ENCODE results near the gene CORO1C.
A peak's percentile ranks its signal among the peaks of the same experiment; 100 is the strongest.

DNA sequence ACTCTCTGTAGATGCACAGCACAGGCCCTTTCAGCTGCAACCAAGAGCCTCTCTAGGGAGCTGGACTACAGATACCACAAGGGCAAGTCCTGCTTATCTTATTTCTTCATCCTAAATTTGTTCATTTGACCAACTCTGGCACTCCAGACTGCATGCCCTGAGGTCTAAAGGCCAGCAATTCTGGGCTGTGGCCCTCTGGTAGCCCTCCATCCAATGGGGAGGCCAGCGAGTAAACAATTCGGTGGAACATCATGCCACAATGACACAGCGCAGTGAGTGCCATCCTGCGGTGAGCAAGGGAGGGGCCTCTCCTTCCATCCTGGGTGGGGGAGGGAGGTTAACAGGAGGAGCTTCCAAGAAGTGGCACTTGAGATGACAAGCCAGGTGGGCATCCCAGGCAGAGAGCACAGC, 97.0 kb downstream of the CORO1C start:
- TF ChIP-seq POLR2A (IDR thresholded peaks at IDR 0.05): no peak
- TF ChIP-seq, protein P1, sequence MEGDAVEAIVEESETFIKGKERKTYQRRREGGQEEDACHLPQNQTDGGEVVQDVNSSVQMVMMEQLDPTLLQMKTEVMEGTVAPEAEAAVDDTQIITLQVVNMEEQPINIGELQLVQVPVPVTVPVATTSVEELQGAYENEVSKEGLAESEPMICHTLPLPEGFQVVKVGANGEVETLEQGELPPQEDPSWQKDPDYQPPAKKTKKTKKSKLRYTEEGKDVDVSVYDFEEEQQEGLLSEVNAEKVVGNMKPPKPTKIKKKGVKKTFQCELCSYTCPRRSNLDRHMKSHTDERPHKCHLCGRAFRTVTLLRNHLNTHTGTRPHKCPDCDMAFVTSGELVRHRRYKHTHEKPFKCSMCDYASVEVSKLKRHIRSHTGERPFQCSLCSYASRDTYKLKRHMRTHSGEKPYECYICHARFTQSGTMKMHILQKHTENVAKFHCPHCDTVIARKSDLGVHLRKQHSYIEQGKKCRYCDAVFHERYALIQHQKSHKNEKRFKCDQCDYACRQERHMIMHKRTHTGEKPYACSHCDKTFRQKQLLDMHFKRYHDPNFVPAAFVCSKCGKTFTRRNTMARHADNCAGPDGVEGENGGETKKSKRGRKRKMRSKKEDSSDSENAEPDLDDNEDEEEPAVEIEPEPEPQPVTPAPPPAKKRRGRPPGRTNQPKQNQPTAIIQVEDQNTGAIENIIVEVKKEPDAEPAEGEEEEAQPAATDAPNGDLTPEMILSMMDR (IDR thresholded peaks at IDR 0.05): no peak
- peak in 1 of 2 donors; percentile 63 for TF ChIP-seq POLR2AphosphoS5 (IDR thresholded peaks at IDR 0.05)
- peak in 1 of 4 donors; percentile 17 for TF ChIP-seq EP300 (IDR thresholded peaks at IDR 0.05)
